Upper lobe of right lung (tissue), 1 donor: ENCODE measurements around the gene PRADC1. TPM values are rescaled to one million over a fixed set of nuclear protein-coding genes. Genes with fewer than 3 reads are reported as not detected.

Experiments used
- ATAC-seq: fragments of 200-7000 bp; cut with Tn5 transposase; one replicate; pipeline ENCODE4 v1.9.1; 2020; ENCODE audit warnings: mild to moderate bottlenecking, moderate library complexity
- DNase-seq: peaks from one replicate; pipeline ENCODE4 v3.0.0-alpha.2; 2020
- H3K27ac ChIP-seq: fragments of 200-600 bp; one replicate; pipeline ENCODE4 v1.8.0; 2022
- H3K27me3 ChIP-seq: fragments of 200-600 bp; one replicate; pipeline ENCODE4 v1.8.0; 2022; ENCODE audit warnings: mild to moderate bottlenecking
- H3K36me3 ChIP-seq: fragments of 200-600 bp; one replicate; pipeline ENCODE4 v1.8.0; 2022
- H3K4me1 ChIP-seq: fragments of 200-600 bp; one replicate; pipeline ENCODE4 v1.8.0; 2022
- H3K4me3 ChIP-seq: fragments of 200-600 bp; one replicate; pipeline ENCODE4 v1.8.0; 2022; ENCODE audit warnings: mild to moderate bottlenecking
- H3K9me3 ChIP-seq: fragments of 200-600 bp; one replicate; pipeline ENCODE4 v1.8.0; 2022
- CTCF ChIP-seq: fragments of 200-600 bp; IDR thresholded peaks from one replicate; pipeline ENCODE4 v1.8.0; 2022; ENCODE audit warnings: antibody characterized with exemption
- intact Hi-C: fragments of 100-400 bp; cut with DNase I; formaldehyde crosslinking; loops from one replicate; pipeline ENCODE4 v1.11.0; 2022
- total RNA-seq: library from RNA; stranded (reverse); fragmentation: NEBNext Ultra II Directional; extraction: Animal tissue kit (Norgen Biotek cat#: 25700); gene quantifications from one replicate; pipeline ENCODE4 v1.2.1, GENCODE V29; 2021
- donor health status: DM: no; HTN: yes; CAD: no; lungs with severe emphysema.

PRADC1 gene
- total RNA-seq, 1 donor from 2014 or later = 15.5 TPM

GRCh38 chr2:73217160-73217559 is 15.9 kb downstream of the PRADC1 start:
- Histone ChIP-seq H3K27me3 (no peaks in the 10 kb centered on the region), H3K4me3 (no peak overlapping the region), H3K9me3 (no peaks in the 10 kb centered on the region), H3K27ac (no peak overlapping the region), H3K36me3 (peaks cover 19% of the 10 kb centered on the region), H3K4me1 (peaks cover 19% of the 10 kb centered on the region)
- DNase-seq (peak; percentile 7), ATAC-seq (no peak)
- TF ChIP-seq CTCF = no peak
- intact Hi-C loops = no loop called here

- ATAC-seq (no peak), DNase-seq (no peak)
- TF ChIP-seq CTCF = no peak
- peaks cover 19% of the 10 kb centered on the region for H3K4me1 ChIP-seq
- intact Hi-C loops = no loop called here
- no peak overlapping the region for H3K27ac ChIP-seq
- H3K9me3 ChIP-seq = no peaks in the 10 kb centered on the region
- no peaks in the 10 kb centered on the region for H3K27me3 ChIP-seq
- H3K4me3 ChIP-seq = peak overlapping the region; percentile 97
- peaks cover 2% of the 10 kb centered on the region for H3K36me3 ChIP-seq
These were observed 17.8 kb downstream of the PRADC1 start for GRCh38 chr2:73215254-73215653.

GRCh38 chr2:73214120-73215035 is 18.7 kb downstream of the PRADC1 start, which contains the start of gene SMYD5:
Gene SMYD5, plus strand, starts transcription at chr2:73214245. Its CDS starts 22 bp downstream, at chr2:73214267.
- Histone ChIP-seq H3K27ac (peak within 1 kb of the TSS; percentile 82), H3K36me3 (no peaks in the 10 kb centered on the region), H3K4me1 (peaks cover 19% of the 10 kb centered on the region), H3K9me3 (no peaks in the 10 kb centered on the region), H3K27me3 (no peaks in the 10 kb centered on the region), H3K4me3 (peak within 1 kb of the TSS; percentile 97)
- intact Hi-C loops = no loop called here
- DNase-seq (peak; percentile 92), ATAC-seq (peak; percentile 96)
- TF ChIP-seq CTCF = no peak

- intact Hi-C loops = no loop called here
- Histone ChIP-seq H3K9me3 (no peaks in the 10 kb centered on the region), H3K4me1 (peaks cover 19% of the 10 kb centered on the region), H3K27ac (no peak overlapping the region), H3K27me3 (no peaks in the 10 kb centered on the region), H3K36me3 (no peaks in the 10 kb centered on the region), H3K4me3 (no peak overlapping the region)
- ATAC-seq = peak; percentile 86
- DNase-seq = peak; percentile 82
- peak; percentile 98 for TF ChIP-seq CTCF
These were observed 20.4 kb downstream of the PRADC1 start for GRCh38 chr2:73212448-73213176.

GRCh38 chr2:73212098-73212447 is 21.0 kb downstream of the PRADC1 start:
- Histone ChIP-seq H3K4me1 (peaks cover 19% of the 10 kb centered on the region), H3K4me3 (no peak overlapping the region), H3K27me3 (no peaks in the 10 kb centered on the region), H3K9me3 (no peaks in the 10 kb centered on the region), H3K27ac (no peak overlapping the region), H3K36me3 (no peaks in the 10 kb centered on the region)
- no peak for TF ChIP-seq CTCF
- intact Hi-C loops = no loop called here
- peak; percentile 22 for DNase-seq
- no peak for ATAC-seq
